K562 (cell line): ENCODE results near the gene NEDD4. TPM values are rescaled to one million over a fixed set of nuclear protein-coding genes. Genes with fewer than 3 reads are reported as not detected.

Experiments used
- ARNT ChIP-seq, 2 experiments: fragments of 450-650 bp; IDR thresholded peaks; 2 replicates each; pipeline ENCODE4 v1.6.1; 2016; ENCODE audit warnings: mild to moderate bottlenecking in 1 of 2
- CEBPG ChIP-seq, 3 experiments: fragments of 200-800 bp in 1 of 3; sonication (Bioruptor generic) in 1 of 3; sonication (generic) in 1 of 3; formaldehyde crosslinking in 1 of 3; IDR thresholded peaks in 2 of 3; conservative IDR thresholded peaks in 1 of 3; 2 replicates each; pipeline versions ENCODE4 v1.6.1 to v1.8.0; 2016 to 2022; ENCODE audit warnings: missing compliant biosample characterization in 2 of 3, missing genetic modification characterization in 2 of 3, mild to moderate bottlenecking in 1 of 3, missing genetic modification reagents in 1 of 3
- ETV1 ChIP-seq: fragments of 450-650 bp; conservative IDR thresholded peaks from 2 replicates; pipeline ENCODE4 v1.6.1; 2016; ENCODE audit warnings: missing genetic modification characterization, control low read depth, low read depth, missing compliant biosample characterization
- MGA ChIP-seq: fragments of 450-650 bp; IDR thresholded peaks from 2 replicates; pipeline ENCODE4 v1.6.1; 2016; ENCODE audit warnings: mild to moderate bottlenecking, moderate library complexity
- SMAD4 ChIP-seq: fragments of 250-450 bp; sonication (Bioruptor Pico); conservative IDR thresholded peaks from 2 replicates; pipeline ENCODE4 v1.8.0; 2021; ENCODE audit warnings: inconsistent platforms, mild to moderate bottlenecking, moderate library complexity
- SP1 ChIP-seq: sonication (generic); formaldehyde crosslinking; IDR thresholded peaks from 2 replicates; pipeline ENCODE4 v1.8.1; 2022; ENCODE audit warnings: mild to moderate bottlenecking, missing genetic modification reagents
- polyA plus RNA-seq, 8 experiments: library from polyadenylated mRNA; depleted of rRNA in 4 of 8; stranded (reverse) in 5 of 8; unstranded in 3 of 8; fragments of >200 nt; fragmentation: Nextera tagmentation in 2 of 8; fragmentation: Illumina TruSeq in 1 of 8; extraction: Ambion mirVana in 2 of 8; extraction: Trizol in 1 of 8; gene quantifications; 2 replicates each; pipeline versions ENCODE4 v1.2.1 to v1.2.3, GENCODE V29; 2011 to 2014; ENCODE audit warnings: inconsistent platforms in 1 of 8, missing spikeins in 1 of 8
- total RNA-seq, 7 experiments: library from RNA; depleted of rRNA in 6 of 7; stranded (reverse); fragments of >200 nt in 6 of 7; fragmentation: Illumina TruSeq in 2 of 7; extraction: Trizol in 2 of 7; gene quantifications; 2 replicates each; pipeline versions ENCODE4 v1.2.1 to v1.2.3, GENCODE V29; 2011 to 2021; ENCODE audit warnings: low replicate concordance in 1 of 7

The NEDD4 gene
- total and polyA plus RNA-seq, 9 of the 15 experiments (the other 6 are each of a cell fraction or from before 2014, with no cell fraction given) = 7.2 to 23.7 (median 17.3) TPM

GRCh38 chr15:55784286-55784685, 209.1 kb downstream of the NEDD4 start (continued):
- TF ChIP-seq SMAD4 = no peak
- no peak for TF ChIP-seq ARNT (IDR thresholded peaks at IDR 0.05)
- no peak for TF ChIP-seq CEBPG (CRISPR knock-in tag; IDR thresholded peaks at IDR 0.05)
- no peak for TF ChIP-seq CEBPG (tag; conservative IDR thresholded peaks at IDR 0.05 in 1 of 2, IDR thresholded peaks at IDR 0.05 in 1 of 2)
- no peak for TF ChIP-seq MGA
- TF ChIP-seq SP1 (CRISPR knock-in tag) = no peak
- no peak for TF ChIP-seq ETV1 (tag)
